ENCODE measurements around the gene CDKAL1. TPM values are rescaled to one million over a fixed set of nuclear protein-coding genes. Genes with fewer than 3 reads are reported as not detected.

CDKAL1 gene
- total and polyA plus RNA-seq, 2 donors (not counting 3 experiments of a cell fraction or from before 2014, with no cell fraction given): 6.1 to 20.5 TPM

DNA sequence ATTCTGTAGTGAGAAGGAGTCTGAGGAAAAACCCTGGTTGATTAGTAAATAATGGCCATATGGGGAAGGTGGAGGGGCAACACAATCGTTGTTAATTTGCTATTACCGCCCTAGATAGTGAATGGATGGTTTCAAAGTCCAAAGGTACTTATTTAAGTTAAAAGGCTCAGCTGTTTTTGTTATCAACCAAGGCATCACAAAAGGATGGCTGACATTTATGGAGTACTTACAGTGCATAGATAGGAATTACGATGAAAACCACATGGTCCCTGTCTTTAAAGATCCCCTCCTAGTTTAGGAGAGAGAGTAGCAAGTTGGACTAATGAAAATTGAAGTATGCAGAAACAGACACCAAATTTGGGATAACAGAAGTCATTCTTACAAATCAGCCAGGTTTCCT lies 319.6 kb downstream of the CDKAL1 start:
- TF ChIP-seq, protein P1, sequence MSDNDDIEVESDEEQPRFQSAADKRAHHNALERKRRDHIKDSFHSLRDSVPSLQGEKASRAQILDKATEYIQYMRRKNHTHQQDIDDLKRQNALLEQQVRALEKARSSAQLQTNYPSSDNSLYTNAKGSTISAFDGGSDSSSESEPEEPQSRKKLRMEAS (IDR thresholded peaks at IDR 0.05; ENCODE audit: insufficient read depth, insufficient read length): no peak
- TF ChIP-seq GATA2 (IDR thresholded peaks at IDR 0.05; ENCODE audit: insufficient read depth, insufficient read length, low read depth, low read length) (no peak), POLR2AphosphoS5 (IDR thresholded peaks at IDR 0.05; ENCODE audit: insufficient read depth, low read depth, low read length) (no peak), FOS (IDR thresholded peaks at IDR 0.05; ENCODE audit: borderline replicate concordance, insufficient read depth, low read length) (no peak), MYC (IDR thresholded peaks at IDR 0.05; ENCODE audit: low read depth, low read length) (no peak), POLR2A (IDR thresholded peaks at IDR 0.05; ENCODE audit: low read depth, low read length) (no peak), EZH2 (IDR thresholded peaks at IDR 0.05; ENCODE audit: borderline replicate concordance, low read depth, low read length, severe bottlenecking) (no peak), JUN (IDR thresholded peaks at IDR 0.05; ENCODE audit: borderline replicate concordance, insufficient read depth, insufficient read length, low read depth) (no peak)
- TF ChIP-seq, protein P2, sequence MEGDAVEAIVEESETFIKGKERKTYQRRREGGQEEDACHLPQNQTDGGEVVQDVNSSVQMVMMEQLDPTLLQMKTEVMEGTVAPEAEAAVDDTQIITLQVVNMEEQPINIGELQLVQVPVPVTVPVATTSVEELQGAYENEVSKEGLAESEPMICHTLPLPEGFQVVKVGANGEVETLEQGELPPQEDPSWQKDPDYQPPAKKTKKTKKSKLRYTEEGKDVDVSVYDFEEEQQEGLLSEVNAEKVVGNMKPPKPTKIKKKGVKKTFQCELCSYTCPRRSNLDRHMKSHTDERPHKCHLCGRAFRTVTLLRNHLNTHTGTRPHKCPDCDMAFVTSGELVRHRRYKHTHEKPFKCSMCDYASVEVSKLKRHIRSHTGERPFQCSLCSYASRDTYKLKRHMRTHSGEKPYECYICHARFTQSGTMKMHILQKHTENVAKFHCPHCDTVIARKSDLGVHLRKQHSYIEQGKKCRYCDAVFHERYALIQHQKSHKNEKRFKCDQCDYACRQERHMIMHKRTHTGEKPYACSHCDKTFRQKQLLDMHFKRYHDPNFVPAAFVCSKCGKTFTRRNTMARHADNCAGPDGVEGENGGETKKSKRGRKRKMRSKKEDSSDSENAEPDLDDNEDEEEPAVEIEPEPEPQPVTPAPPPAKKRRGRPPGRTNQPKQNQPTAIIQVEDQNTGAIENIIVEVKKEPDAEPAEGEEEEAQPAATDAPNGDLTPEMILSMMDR (IDR thresholded peaks at IDR 0.05; ENCODE audit: extremely low read depth in 1 of 2, insufficient read depth in 1 of 2, low read depth in 1 of 2, low read length in 2 of 2): no peak
- Histone ChIP-seq H3K27me3 (ENCODE audit: control insufficient read depth in 2 of 2, insufficient read depth in 2 of 2, low read length in 2 of 2) (no peaks in the 10 kb centered on the region), H3K4me2 (ENCODE audit: insufficient read depth, low read length) (no peak overlapping the region), H2AFZ (ENCODE audit: low read depth, low read length) (no peak overlapping the region), H3K4me1 (ENCODE audit: control insufficient read depth, extremely low read depth, insufficient read depth, low read length) (no peaks in the 10 kb centered on the region), H3K9ac (replicated peaks; ENCODE audit: extremely low read depth, insufficient read depth, low read length) (no peak overlapping the region), H3K27ac (ENCODE audit: insufficient read depth, low read depth, low read length) (no peak overlapping the region), H4K20me1 (replicated peaks; ENCODE audit: control insufficient read depth, extremely low read depth, insufficient read depth, low read length) (no peaks in the 10 kb centered on the region), H3K36me3 (ENCODE audit: control insufficient read depth in 2 of 2, extremely low read depth in 1 of 2, insufficient read depth in 2 of 2, low read length in 2 of 2) (no peaks in the 10 kb centered on the region), H3K9me1 (replicated peaks; ENCODE audit: control insufficient read depth, extremely low read depth, insufficient read depth, low read length) (no peaks in the 10 kb centered on the region), H3K79me2 (ENCODE audit: control insufficient read depth, insufficient read depth, low read length) (no peaks in the 10 kb centered on the region), H3K4me3 (replicated peaks in 1 of 3; ENCODE audit: insufficient read depth in 1 of 3, low read depth in 1 of 3, low read length in 3 of 3) (no peak overlapping the region), H3K9me3 (replicated peaks; ENCODE audit: control insufficient read depth, insufficient read depth, low read length) (no peaks in the 10 kb centered on the region)
- CTCF ChIA-PET: no interaction called here
- POLR2A ChIA-PET: no interaction called here
- intact Hi-C loops (cut with micrococcal nuclease): no loop called here
- DNase-seq (ENCODE audit: low read depth, low spot score) (no peak), FAIRE-seq (no peak)
- no TSS peak for BruUV-seq (replicated peaks)
- dilution Hi-C loops (cut with MboI; ENCODE audit: extremely low pct_ligation_motif_present, low sequenced_read_pairs): no loop called here
